Left lung (tissue), 10 donors: ENCODE data around the gene INHBB. TPM values are rescaled to one million over a fixed set of nuclear protein-coding genes. Genes with fewer than 3 reads are reported as not detected.
A peak's percentile ranks its signal among the peaks of the same experiment; 100 is the strongest.

Experiments
- ATAC-seq: fragments of 200-7000 bp; cut with Tn5 transposase; one replicate; pipeline ENCODE4 v1.9.1; 2020; ENCODE audit warnings: moderate library complexity
- DNase-seq, 4 donors: peaks; one replicate each; pipeline ENCODE4 v3.0.0-alpha.2; 2013 to 2020
- H3K27ac ChIP-seq, 2 donors: fragments of 200-600 bp; sonication (generic) in 1 of 2; one replicate each; pipeline versions ENCODE4 v1.5.0 to v1.8.0; 2020 to 2021
- H3K27me3 ChIP-seq, 2 donors: fragments of 200-600 bp; sonication (generic) in 1 of 2; one replicate each; pipeline versions ENCODE4 v1.5.0 to v1.8.0; 2020 to 2021
- H3K36me3 ChIP-seq, 2 donors: fragments of 200-600 bp; sonication (generic) in 1 of 2; one replicate each; pipeline versions ENCODE4 v1.5.0 to v1.8.0; 2020 to 2021
- H3K4me1 ChIP-seq, 2 donors: fragments of 200-600 bp; one replicate each; pipeline ENCODE4 v1.8.0; 2021
- H3K4me3 ChIP-seq, 2 donors: fragments of 200-600 bp; sonication (generic) in 1 of 2; one replicate each; pipeline versions ENCODE4 v1.5.0 to v1.8.0; 2020 to 2021; ENCODE audit warnings: mild to moderate bottlenecking in 1 of 2
- H3K9me3 ChIP-seq, 2 donors: fragments of 200-600 bp; sonication (generic) in 1 of 2; one replicate each; pipeline versions ENCODE4 v1.5.0 to v1.8.0; 2020 to 2021
- intact Hi-C, 2 donors: fragments of 100-400 bp; cut with DNase I; formaldehyde crosslinking; loops; one replicate each; pipeline versions ENCODE4 v1.11.2 to v1.14.2; 2022
- polyA plus RNA-seq, 6 donors: library from polyadenylated mRNA; unstranded; fragments of 120-200 nt; gene quantifications; one replicate each; pipeline ENCODE4 v1.2.1, GENCODE V29; 2013; ENCODE audit not compliant: insufficient read length in 6 of 6
- total RNA-seq, 2 donors: library from RNA; stranded (reverse); fragmentation: NEBNext Ultra II Directional; extraction: Animal tissue kit (Norgen Biotek cat#: 25700); gene quantifications; one replicate each; pipeline ENCODE4 v1.2.1, GENCODE V29; 2021
- TF ChIP-seq, protein P1 (sequence below), 2 donors: fragments of 200-600 bp; sonication (generic) in 1 of 2; IDR thresholded peaks; one replicate each; pipeline versions ENCODE4 v1.5.0 to v1.8.0; 2021; ENCODE audit warnings: antibody characterized with exemption in 2 of 2
- donor health status: DM: no; HTN: yes; CAD: no.
- donor health status: DM: no; HTN: no; CAD: no.

Gene INHBB
- total and polyA plus RNA-seq, 8 donors: 0.21 to 2.0 (median 0.34) TPM

DNA sequence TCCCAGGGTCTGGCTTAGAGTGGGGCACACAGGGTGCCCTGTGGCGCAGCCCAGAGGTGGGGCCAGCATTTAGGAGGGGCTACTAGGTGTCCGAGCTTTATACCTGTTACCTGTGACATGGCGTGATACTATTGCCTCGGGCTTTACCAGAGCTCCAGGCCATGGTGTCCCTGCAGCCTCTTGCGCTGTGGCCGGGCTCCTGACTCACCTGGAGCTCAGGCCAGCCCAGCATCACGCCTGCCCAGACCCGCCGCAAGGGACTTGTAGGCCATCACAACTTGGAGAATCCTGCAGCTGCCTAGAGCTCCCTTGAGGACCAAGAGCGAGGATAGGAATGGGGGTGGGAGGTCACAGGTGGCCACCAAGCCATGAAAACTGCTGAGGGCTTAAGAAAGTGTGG, 8.0 kb downstream of the INHBB start:
- intact Hi-C loops: no loop called here
- TF ChIP-seq, protein P1, sequence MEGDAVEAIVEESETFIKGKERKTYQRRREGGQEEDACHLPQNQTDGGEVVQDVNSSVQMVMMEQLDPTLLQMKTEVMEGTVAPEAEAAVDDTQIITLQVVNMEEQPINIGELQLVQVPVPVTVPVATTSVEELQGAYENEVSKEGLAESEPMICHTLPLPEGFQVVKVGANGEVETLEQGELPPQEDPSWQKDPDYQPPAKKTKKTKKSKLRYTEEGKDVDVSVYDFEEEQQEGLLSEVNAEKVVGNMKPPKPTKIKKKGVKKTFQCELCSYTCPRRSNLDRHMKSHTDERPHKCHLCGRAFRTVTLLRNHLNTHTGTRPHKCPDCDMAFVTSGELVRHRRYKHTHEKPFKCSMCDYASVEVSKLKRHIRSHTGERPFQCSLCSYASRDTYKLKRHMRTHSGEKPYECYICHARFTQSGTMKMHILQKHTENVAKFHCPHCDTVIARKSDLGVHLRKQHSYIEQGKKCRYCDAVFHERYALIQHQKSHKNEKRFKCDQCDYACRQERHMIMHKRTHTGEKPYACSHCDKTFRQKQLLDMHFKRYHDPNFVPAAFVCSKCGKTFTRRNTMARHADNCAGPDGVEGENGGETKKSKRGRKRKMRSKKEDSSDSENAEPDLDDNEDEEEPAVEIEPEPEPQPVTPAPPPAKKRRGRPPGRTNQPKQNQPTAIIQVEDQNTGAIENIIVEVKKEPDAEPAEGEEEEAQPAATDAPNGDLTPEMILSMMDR (IDR thresholded peaks at IDR 0.05): no peak
- ATAC-seq (no peak), DNase-seq (peak in 1 of 4 donors; percentile 54)
- Histone ChIP-seq H3K27me3 (peaks cover 0 to 32% of the 10 kb centered on the region in 2 donors), H3K27ac (no peak overlapping the region), H3K36me3 (no peaks in the 10 kb centered on the region), H3K4me1 (no peaks in the 10 kb centered on the region), H3K4me3 (no peak overlapping the region), H3K9me3 (no peaks in the 10 kb centered on the region)

DNA sequence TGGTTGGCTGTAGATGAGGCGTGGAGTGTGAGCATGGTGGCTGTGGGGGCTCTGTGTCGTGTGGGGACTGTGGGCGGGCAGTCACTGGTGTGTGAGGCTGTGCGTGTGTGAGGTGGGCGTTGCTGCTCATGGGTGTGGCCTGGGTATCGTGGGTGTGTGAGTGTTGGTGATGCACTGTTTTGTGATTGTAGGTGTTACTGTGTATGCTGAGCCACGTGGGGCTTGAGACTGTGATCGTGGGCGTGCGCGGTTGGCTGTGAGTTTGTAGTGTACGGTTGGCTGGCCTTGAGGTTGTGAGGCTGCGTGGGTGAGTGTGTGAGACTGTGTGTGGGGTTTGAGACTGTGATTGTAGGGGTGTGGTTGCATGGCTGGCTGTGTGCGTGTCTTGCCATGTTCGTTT, 8.5 kb downstream of the INHBB start:
- no peak overlapping the region for H3K27ac ChIP-seq
- no peaks in the 10 kb centered on the region for H3K4me1 ChIP-seq
- H3K27me3 ChIP-seq: peaks cover 0 to 27% of the 10 kb centered on the region in 2 donors
- ATAC-seq (no peak), DNase-seq (peak in 1 of 4 donors; percentile 43)
- TF ChIP-seq, protein P1 (IDR thresholded peaks at IDR 0.05): no peak
- intact Hi-C loops: no loop called here
- no peaks in the 10 kb centered on the region for H3K9me3 ChIP-seq
- no peaks in the 10 kb centered on the region for H3K36me3 ChIP-seq
- H3K4me3 ChIP-seq: no peak overlapping the region

DNA sequence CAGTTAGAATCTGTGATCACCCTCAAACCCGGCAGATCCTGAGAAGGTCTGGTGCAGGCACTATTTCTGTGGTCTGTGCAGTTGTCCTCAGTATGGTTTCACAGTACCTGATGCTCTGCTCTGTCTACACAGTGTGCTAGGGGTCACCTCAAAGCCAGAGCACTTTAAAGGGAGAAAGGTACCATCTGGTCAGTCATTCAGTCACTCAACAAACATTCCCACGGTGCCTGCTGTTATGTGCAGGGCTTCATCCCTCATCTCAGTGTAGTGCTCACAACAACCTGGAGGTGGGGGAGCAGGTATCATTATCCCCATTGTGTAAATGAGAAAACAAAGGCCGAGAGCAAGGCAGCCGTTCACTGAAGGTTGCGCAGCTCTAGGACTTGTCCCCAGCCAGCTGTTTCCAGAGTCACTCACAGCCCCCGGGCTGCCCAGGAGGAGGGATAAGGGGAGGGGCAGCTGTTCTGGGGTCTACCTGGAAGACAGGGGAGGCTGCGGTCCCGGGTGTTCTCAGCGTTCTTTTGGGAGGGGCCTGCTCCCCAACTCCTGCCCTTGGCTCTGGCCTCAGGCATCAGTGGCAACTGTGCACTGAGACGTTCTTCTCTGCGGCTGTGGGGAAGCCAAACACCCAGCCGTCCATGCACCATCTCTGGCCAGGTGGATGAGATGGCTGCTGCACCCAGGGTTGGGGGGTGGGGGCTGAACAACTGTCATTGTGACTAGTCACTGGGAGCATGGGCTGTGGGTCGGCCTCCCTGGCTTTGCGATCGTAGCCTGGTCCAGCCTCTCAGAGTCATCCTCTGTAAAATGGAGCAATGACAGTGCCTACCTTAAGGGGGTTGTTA, 9.2 kb downstream of the INHBB start:
- intact Hi-C loops: no loop called here

DNA sequence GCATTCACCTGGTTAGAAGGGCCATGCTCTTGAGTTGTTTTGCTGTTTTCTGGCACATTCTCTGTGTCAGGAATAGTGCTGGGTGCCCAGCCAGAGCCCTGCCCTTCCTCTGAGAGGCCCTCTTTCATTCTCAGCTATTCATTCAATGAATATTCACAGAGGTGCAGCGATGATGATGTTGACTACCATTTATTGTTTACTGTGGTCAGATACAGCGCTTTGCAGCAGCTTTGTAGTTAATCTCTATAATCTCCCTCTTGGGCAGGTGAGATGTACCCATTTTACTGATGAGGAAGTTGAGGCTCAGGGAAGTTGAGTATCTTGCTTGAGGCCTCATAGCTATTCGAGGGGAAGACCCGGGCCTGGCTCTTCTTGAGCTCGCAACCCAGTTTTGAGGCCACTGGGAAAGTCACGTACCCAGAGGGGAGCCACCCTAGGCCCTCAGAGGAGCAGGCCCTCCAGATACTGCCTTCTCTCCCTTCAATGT, 9.9 kb downstream of the INHBB start:
- TF ChIP-seq, protein P1 (IDR thresholded peaks at IDR 0.05): no peak
- ATAC-seq (no peak), DNase-seq (no peak)
- no peaks in the 10 kb centered on the region for H3K9me3 ChIP-seq
- no peak overlapping the region for H3K4me3 ChIP-seq
- intact Hi-C loops: no loop called here
- peaks cover 0 to 13% of the 10 kb centered on the region in 2 donors for H3K27me3 ChIP-seq
- no peaks in the 10 kb centered on the region for H3K4me1 ChIP-seq
- H3K27ac ChIP-seq: no peak overlapping the region
- no peaks in the 10 kb centered on the region for H3K36me3 ChIP-seq

More for the DNA sequence above, 9.2 kb downstream of the INHBB start:
- H3K27me3 ChIP-seq: peaks cover 0 to 20% of the 10 kb centered on the region in 2 donors
- H3K9me3 ChIP-seq: no peaks in the 10 kb centered on the region
- H3K4me1 ChIP-seq: no peaks in the 10 kb centered on the region
- H3K4me3 ChIP-seq: no peak overlapping the region
- H3K27ac ChIP-seq: no peak overlapping the region
- DNase-seq (peak in 1 of 4 donors; percentile 49), ATAC-seq (no peak)
- H3K36me3 ChIP-seq: no peaks in the 10 kb centered on the region
- TF ChIP-seq, protein P1 (IDR thresholded peaks at IDR 0.05): no peak

DNA sequence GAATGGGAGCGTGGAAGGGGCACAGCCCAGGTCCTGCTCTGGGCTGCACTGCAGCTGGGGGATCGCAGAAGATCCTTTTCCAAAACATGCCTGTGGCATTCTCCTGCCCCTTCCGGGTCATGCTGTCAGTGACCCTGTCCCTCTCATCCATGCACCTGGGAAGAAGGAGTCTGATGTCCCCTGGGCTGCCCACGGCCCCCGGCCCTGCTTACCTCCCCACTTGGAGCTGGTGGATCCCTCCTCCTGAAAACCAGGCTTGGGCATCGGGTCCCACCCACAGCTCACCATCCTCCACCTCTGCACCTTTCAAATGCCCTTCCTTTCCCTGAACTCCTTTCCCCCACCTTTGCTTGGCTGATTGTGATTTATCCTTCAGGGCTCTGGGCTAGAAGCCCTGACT, 11.8 kb downstream of the INHBB start:
- intact Hi-C loops: no loop called here
- Histone ChIP-seq H3K27ac (no peak overlapping the region), H3K9me3 (no peaks in the 10 kb centered on the region), H3K4me1 (no peaks in the 10 kb centered on the region), H3K27me3 (no peaks in the 10 kb centered on the region), H3K4me3 (no peak overlapping the region), H3K36me3 (no peaks in the 10 kb centered on the region)
- TF ChIP-seq, protein P1 (IDR thresholded peaks at IDR 0.05): no peak
- ATAC-seq (no peak), DNase-seq (peak in 1 of 4 donors; percentile 69)
